ENCODE results near the gene PRAC1.
A peak's percentile ranks its signal among the peaks of the same experiment; 100 is the strongest.

PRAC1 gene

DNA sequence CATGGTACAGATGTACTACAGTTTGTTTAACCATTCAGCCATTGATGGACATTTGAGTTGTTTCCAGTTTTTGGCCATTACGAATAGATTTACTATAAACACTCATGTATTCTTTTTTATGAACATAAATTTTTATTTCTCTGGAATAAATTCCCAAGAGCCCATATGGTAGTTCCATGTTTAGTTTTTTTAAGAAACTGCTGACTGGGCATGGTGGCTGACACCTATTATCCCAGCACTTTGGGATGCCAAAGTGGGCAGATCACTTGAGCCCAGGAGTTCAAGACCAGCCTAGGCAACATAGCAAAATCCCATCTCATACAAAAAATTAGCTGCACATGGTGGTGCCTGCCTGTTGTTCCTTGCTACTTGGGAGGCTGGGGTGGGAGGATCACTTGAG is 30.3 kb downstream of the PRAC1 start:
- no peak for DNase-seq

DNA sequence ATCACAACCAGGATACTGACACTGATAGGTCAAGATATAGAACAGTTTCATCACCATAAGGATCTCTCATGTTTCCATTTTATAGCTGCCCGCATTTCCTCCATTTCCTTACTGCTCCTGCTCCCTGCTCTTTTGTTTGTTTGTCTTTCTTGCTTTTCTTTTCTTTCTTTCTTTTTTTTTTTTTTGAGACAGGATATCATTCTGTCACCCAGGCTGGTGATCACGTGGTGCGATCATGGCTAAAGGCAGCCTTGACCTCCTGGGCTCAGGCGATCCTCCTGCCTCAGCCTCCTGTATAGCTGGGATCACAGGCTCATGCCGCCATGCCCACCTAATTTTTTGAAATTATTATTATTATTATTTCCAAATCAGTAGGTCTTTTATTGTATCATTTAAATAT is 31.7 kb downstream of the PRAC1 start:
- no peak for DNase-seq

DNA sequence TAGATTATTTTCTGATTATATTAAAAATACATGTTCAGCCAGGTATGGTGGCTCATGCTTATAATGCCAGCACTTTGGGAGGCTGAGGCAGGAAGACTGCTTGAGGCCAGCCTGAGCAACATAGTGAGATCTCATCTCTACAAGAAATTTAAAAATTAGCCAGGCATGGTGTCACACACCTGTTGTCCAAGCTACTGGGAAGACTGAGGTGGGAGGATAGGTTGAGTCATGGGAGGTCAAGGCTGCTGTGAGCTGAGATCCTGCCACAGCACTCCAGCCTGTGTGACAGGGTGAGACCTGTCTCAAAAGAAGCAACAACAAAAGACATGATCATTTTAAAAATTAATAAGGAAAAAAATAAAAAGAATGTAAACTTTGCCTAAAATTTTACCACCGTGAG is 40.7 kb downstream of the PRAC1 start:
- no peak for DNase-seq

DNA sequence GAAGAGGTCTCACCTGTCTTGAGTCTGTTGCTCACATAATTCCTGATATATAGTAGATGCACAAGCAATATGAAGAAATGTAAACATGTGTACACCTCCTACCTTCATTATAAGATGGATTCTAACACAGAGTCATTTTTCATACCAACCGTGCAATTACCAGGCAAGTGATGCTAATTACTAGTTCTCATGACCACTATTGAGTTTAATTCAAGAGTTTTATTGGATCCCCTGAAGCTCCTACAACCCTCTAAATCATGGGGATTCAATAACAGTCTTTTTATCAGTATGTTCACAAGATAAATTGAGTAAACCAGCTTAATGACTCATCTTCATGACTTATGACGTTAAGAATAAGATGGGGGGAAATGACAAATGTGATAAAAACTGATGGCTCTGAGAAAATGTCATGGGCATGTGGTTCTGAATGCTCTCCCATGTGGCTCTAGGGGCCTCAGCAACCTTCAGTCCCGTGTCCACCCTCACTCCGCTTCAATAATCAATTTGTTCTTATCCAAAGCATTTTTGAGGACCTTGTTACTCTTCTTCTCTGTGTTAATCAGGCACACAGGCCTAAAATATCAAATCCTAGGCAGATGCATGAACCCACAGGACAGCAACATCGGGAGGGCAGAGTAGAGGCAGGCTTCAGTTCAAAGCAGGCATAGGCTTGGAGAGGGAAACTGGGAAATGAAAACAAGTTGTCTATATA is 42.8 kb downstream of the PRAC1 start:
- DNase-seq: no peak

DNA sequence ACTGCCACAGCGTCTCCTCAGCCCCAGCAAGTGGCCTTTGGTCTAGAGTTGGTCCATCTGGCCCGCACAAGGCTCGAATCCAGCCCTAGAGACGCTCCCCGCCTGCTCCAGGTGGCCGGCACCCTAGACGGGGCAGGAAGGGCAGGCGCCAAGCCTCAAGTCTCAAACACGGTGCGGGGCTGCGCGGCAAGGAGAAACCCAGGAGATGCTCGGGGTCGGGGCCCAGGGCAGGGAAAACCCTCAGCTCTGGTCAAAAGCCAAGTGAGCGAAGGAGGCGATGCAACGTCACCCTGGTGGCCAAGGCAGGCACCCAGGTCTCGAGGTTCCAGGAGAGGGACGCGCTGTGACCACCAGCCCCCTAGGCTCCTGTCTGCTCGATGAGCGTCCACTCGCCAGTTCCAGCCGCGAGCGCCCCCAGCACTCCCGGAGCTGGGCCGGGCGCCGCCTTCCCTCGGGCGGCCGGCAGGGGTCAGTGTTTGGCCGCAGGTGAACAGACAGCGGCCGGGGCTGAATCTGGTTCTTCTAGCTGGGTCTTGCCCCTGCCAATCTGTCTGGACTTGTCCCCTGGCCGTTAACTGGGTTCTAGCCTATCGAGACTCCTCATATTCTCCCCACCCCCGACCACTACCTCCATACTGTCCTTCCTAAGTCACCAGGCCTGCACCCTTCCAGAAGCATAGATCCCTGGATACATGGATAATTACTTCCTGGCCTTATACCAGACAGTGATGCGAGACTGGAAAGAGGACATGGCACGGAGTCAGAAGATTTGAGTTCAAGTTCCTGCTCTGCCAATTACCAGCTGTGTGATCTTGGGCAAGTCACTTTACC is 44.0 kb downstream of the PRAC1 start:
- peak; percentile 50 for DNase-seq

DNA sequence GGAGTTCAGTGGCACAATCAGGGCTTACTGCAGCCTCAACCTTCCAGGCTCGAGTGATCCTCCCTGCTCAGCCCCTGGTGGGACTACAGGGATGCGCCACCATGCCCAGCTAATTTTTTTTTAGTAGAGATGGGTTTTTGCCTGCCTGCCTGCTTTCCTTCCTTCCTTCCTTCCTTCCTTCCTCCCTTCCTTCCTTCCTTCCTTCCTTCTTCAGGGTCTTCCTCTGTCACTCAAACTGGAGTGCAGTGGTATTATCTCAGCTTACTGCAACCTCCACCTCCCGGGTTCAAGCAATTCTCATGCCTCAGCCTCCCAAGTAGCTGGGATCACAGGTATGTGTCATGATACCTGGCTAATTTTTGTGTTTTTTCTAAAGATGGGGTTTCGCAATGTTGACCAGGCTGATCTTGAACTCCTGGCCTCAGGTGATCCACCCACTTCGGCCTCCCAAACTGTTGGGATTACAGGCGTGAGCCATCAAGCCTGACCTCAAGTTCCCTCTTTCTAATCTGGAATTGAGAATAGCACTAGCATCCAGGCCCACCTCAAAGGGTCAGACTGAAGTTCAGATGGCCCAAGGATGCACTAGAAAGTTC is 45.3 kb downstream of the PRAC1 start:
- DNase-seq: no peak

DNA sequence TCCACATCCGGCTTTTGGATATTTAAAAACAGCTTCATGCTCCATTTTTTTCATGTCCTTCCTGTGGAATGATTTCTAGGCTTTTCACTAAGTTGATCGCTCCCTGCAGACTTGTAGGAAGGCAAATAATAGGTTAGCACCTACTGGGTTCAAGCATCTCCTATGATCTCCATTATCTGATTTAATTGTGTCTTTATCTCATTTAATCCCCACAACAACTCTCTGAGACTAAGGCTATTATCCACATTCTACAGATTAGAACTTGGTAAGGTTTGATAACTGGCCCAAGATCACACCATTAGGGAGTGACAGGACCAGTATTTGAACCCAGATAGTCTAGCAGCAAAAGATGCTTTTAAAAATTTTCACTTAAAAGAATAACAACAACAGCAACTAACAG is 50.0 kb downstream of the PRAC1 start:
- no peak for DNase-seq

Measured in CD4-positive, alpha-beta T cell treated with Interleukin-4 for 4 hours (primary cell).